ENCODE results near the gene CCDC85C.

DNA sequence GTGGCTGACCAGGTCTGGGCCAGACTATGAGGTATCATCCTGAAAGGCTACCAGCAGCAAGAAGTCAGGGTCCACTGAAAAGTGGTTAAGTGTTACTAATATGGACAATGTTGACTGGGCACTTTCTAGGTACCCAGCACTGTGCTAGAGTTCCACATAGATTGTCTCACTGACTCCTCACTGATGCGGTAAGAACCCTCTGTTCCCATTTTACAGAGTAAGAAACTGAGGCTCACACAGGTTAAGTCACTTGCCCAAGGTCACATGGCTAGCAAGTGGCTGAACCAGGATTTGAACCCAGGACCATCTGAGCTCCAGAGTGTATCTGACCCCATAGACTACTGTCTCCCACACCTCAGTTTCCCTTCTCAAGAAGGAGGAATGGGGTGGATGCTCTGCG lies 4.6 kb upstream of the CCDC85C start:
- TF ChIP-seq POLR2A (IDR thresholded peaks at IDR 0.05; ENCODE audit: low read length) (no peak), GATA1 (IDR thresholded peaks at IDR 0.05; ENCODE audit: low read depth, low read length) (no peak)

Data from erythroblast (primary cell).